H1 (cell line): ENCODE results near the gene CORO7. TPM values are rescaled to one million over a fixed set of nuclear protein-coding genes. Genes with fewer than 3 reads are reported as not detected.
"Not testable (repeated sequence)": the region's sequence is repeated elsewhere in the genome, so short reads cannot be mapped to it uniquely, and the experiment has no call there.

Experiments
- CTCF ChIA-PET: fragments of 300-600 bp; sonication (Branson Sonifier 250); formaldehyde crosslinking; loops from one replicate; lab custom pipeline; 2021; ENCODE audit not compliant: partially characterized antibody; lab: Charles Lee
- POLR2A ChIA-PET: fragments of 300-600 bp; sonication (Branson Sonifier 250); formaldehyde crosslinking; loops from one replicate; lab custom pipeline; 2021; ENCODE audit warnings: inconsistent platforms; ENCODE audit not compliant: partially characterized antibody; lab: Charles Lee
- DNase-seq, 2 experiments: peaks; one replicate each; pipeline versions ENCODE4 v3.0.0 to v3.0.0-alpha.2; 2010 to 2022; ENCODE audit warnings: low spot score in 2 of 2, low read depth in 1 of 2, mixed read lengths in 1 of 2
- FAIRE-seq: peaks from 2 replicates; lab custom pipeline; 2011; peaks lifted over from hg19 to GRCh38; lab: Jason Lieb, UNC
- H2AFZ ChIP-seq: 2 replicates; pipeline ENCODE4 v1.8.1; 2012; ENCODE audit warnings: low read length, inconsistent platforms
- H2AK5ac ChIP-seq: 2 replicates; pipeline ENCODE4 v1.6.1; 2013; ENCODE audit warnings: low read depth, low read length
- H2BK120ac ChIP-seq: replicated peaks from 2 replicates; pipeline ENCODE3; 2013; ENCODE audit warnings: low read depth, low read length, inconsistent platforms
- H2BK12ac ChIP-seq: 2 replicates; pipeline ENCODE4 v1.6.1; 2013; ENCODE audit warnings: low read depth, low read length
- H2BK15ac ChIP-seq: 2 replicates; pipeline ENCODE4 v1.6.1; 2013; ENCODE audit warnings: low read length
- H2BK20ac ChIP-seq: 2 replicates; pipeline ENCODE4 v1.6.1; 2013; ENCODE audit warnings: low read length
- H2BK5ac ChIP-seq: 2 replicates; pipeline ENCODE4 v1.6.1; 2013; ENCODE audit warnings: low read depth, low read length
- H3K14ac ChIP-seq: 2 replicates; pipeline ENCODE4 v1.6.1; 2013; ENCODE audit warnings: inconsistent platforms; ENCODE audit not compliant: insufficient read length
- H3K18ac ChIP-seq: 2 replicates; pipeline ENCODE4 v1.6.1; 2013; ENCODE audit warnings: low read length; ENCODE audit errors: extremely low read depth
- H3K23ac ChIP-seq: 2 replicates; pipeline ENCODE4 v1.6.1; 2013; ENCODE audit warnings: inconsistent platforms; ENCODE audit not compliant: insufficient read length
- H3K23me2 ChIP-seq: 2 replicates; pipeline ENCODE4 v1.6.1; 2013; ENCODE audit warnings: low read depth, low read length
- H3K27ac ChIP-seq: 2 replicates; pipeline ENCODE4 v1.6.1; 2011; ENCODE audit warnings: low read depth, low read length, inconsistent platforms
- H3K27me3 ChIP-seq, 4 experiments: replicated peaks in 1 of 4; 1 replicate in 1 of 4; 2 replicates in 3 of 4; pipeline versions ENCODE4 v1.6.1 to v1.8.1; 2011 to 2013; ENCODE audit warnings: low read length in 3 of 4, mild to moderate bottlenecking in 3 of 4, inconsistent platforms in 2 of 4, mixed read lengths in 2 of 4, moderate library complexity in 1 of 4; ENCODE audit not compliant: control insufficient read depth in 3 of 4, insufficient read depth in 3 of 4; ENCODE audit errors: extremely low read depth in 1 of 4
- H3K36me3 ChIP-seq, 4 experiments: 2 replicates each; pipeline versions ENCODE4 v1.6.1 to v1.8.1; 2011 to 2013; ENCODE audit warnings: mild to moderate bottlenecking in 4 of 4, low read length in 3 of 4, moderate library complexity in 2 of 4, control low read depth in 1 of 4, inconsistent platforms in 1 of 4; ENCODE audit not compliant: insufficient read depth in 4 of 4, control insufficient read depth in 2 of 4
- H3K4ac ChIP-seq: replicated peaks from 2 replicates; pipeline ENCODE3; 2013; ENCODE audit warnings: low read length, low read depth, mixed read lengths, inconsistent platforms; ENCODE audit not compliant: insufficient read length
- H3K4me1 ChIP-seq, 4 experiments: replicated peaks in 1 of 4; 1 replicate in 1 of 4; 2 replicates in 3 of 4; pipeline versions ENCODE4 v1.6.1 to v1.8.1; 2011 to 2013; ENCODE audit warnings: low read length in 3 of 4, inconsistent platforms in 2 of 4, mixed read lengths in 1 of 4; ENCODE audit not compliant: insufficient read depth in 4 of 4, control insufficient read depth in 3 of 4
- H3K4me2 ChIP-seq, 2 experiments: 2 replicates each; pipeline versions ENCODE4 v1.6.1 to v1.8.1; 2011 to 2013; ENCODE audit warnings: low read depth in 2 of 2, low read length in 2 of 2, control low read depth in 1 of 2, inconsistent platforms in 1 of 2, mild to moderate bottlenecking in 1 of 2; ENCODE audit not compliant: insufficient read depth in 1 of 2
- H3K4me3 ChIP-seq, 4 experiments: fragments of 200-600, 300-600 bp in 1 of 4; sonication (generic), shearing (Covaris generic), sonication (Bioruptor Twin) in 1 of 4; 2 replicates each; pipeline versions ENCODE4 v1.5.1 to v1.8.1; 2011 to 2016; ENCODE audit warnings: low read length in 4 of 4, low read depth in 3 of 4, control low read depth in 2 of 4, inconsistent platforms in 2 of 4, mild to moderate bottlenecking in 2 of 4, mixed read lengths in 1 of 4, moderate library complexity in 1 of 4; ENCODE audit not compliant: insufficient read depth in 2 of 4; ENCODE audit errors: extremely low read depth in 1 of 4
- H3K56ac ChIP-seq: replicated peaks from 2 replicates; pipeline ENCODE3; 2013; ENCODE audit warnings: low read depth, mild to moderate bottlenecking, mixed read lengths, low read length, inconsistent platforms; ENCODE audit not compliant: insufficient read length
- H3K79me1 ChIP-seq: 2 replicates; pipeline ENCODE4 v1.6.1; 2013; ENCODE audit warnings: low read depth, low read length, control low read depth
- H3K79me2 ChIP-seq, 2 experiments: 2 replicates each; pipeline versions ENCODE4 v1.6.1 to v1.8.1; 2012 to 2013; ENCODE audit warnings: low read length in 2 of 2, mild to moderate bottlenecking in 2 of 2, inconsistent platforms in 1 of 2; ENCODE audit not compliant: insufficient read depth in 2 of 2, control insufficient read depth in 1 of 2
- H3K9ac ChIP-seq, 4 experiments: replicated peaks in 1 of 4; 1 replicate in 1 of 4; 2 replicates in 3 of 4; pipeline versions ENCODE4 v1.6.1 to v1.8.1; 2011 to 2013; ENCODE audit warnings: low read depth in 3 of 4, low read length in 3 of 4, control low read depth in 2 of 4, mild to moderate bottlenecking in 2 of 4, moderate library complexity in 2 of 4, inconsistent platforms in 1 of 4; ENCODE audit errors: extremely low read depth in 1 of 4
- H3K9me3 ChIP-seq, 2 experiments: 2 replicates each; pipeline versions ENCODE4 v1.6.1 to v1.8.1; 2012 to 2013; ENCODE audit warnings: mild to moderate bottlenecking in 2 of 2, moderate library complexity in 2 of 2, control low read depth in 1 of 2, inconsistent platforms in 1 of 2, low read depth in 1 of 2, low read length in 1 of 2, mixed read lengths in 1 of 2; ENCODE audit not compliant: insufficient read depth in 2 of 2
- H4K20me1 ChIP-seq, 2 experiments: replicated peaks in 1 of 2; 2 replicates each; pipeline versions ENCODE3 to v1.8.1; 2011 to 2013; ENCODE audit warnings: inconsistent platforms in 2 of 2, low read length in 2 of 2, mild to moderate bottlenecking in 1 of 2; ENCODE audit not compliant: insufficient read depth in 2 of 2, control insufficient read depth in 1 of 2
- H4K5ac ChIP-seq: 2 replicates; pipeline ENCODE4 v1.6.1; 2013; ENCODE audit warnings: low read length, low read depth, mixed read lengths, inconsistent platforms; ENCODE audit not compliant: insufficient read length
- H4K8ac ChIP-seq: 2 replicates; pipeline ENCODE4 v1.8.0; 2013; ENCODE audit warnings: mild to moderate bottlenecking, moderate library complexity, low read length, inconsistent platforms; ENCODE audit not compliant: insufficient read depth; ENCODE audit errors: extremely low read depth
- H4K91ac ChIP-seq: replicated peaks from 2 replicates; pipeline ENCODE3; 2013; ENCODE audit warnings: low read length, mixed read lengths, inconsistent platforms; ENCODE audit not compliant: insufficient read length
- JUND ChIP-seq: IDR thresholded peaks from 2 replicates; pipeline ENCODE4 v1.6.1; 2011; ENCODE audit warnings: mild to moderate bottlenecking, improper control_type of control experiment, low read length
- TBP ChIP-seq: IDR thresholded peaks from 2 replicates; pipeline ENCODE4 v1.6.1; 2011; ENCODE audit warnings: low read depth, low read length, improper control_type of control experiment
- WGBS, 2 experiments: shearing (Covaris generic) in 1 of 2; methylation state at CpG; one replicate each; pipeline versions ENCODE4 v1.1.6 to v1.1.7; 2013 to 2015; ENCODE audit warnings: low lambda C conversion rate in 2 of 2, mixed read lengths in 2 of 2, inconsistent platforms in 1 of 2, low coverage in 1 of 2, missing lambda C conversion rate in 1 of 2; ENCODE audit not compliant: insufficient replicate concordance in 2 of 2, insufficient coverage in 1 of 2, insufficient read length in 1 of 2; ENCODE audit errors: extremely low coverage in 1 of 2, missing lambda C conversion rate in 1 of 2; 5-methylcytosine and 5-hydroxymethylcytosine counted together
- polyA plus RNA-seq, 7 experiments: library from polyadenylated mRNA; depleted of rRNA in 3 of 7; stranded (reverse) in 5 of 7; unstranded in 2 of 7; fragments of >200 nt in 5 of 7; fragments of 200-250 nt in 2 of 7; gene quantifications; 1 replicate in 5 of 7; 2 replicates in 1 of 7; 4 replicates in 1 of 7; pipeline versions ENCODE4 v1.2.1 to v1.2.3, GENCODE V29; 2011 to 2013; ENCODE audit warnings: missing spikeins in 2 of 7, mixed read lengths in 2 of 7
- total RNA-seq: library from RNA; stranded (reverse); fragmentation: NEBNext Ultra II Directional; extraction: Animal tissue kit (Norgen Biotek cat#: 25700); gene quantifications from 2 replicates; pipeline ENCODE4 v1.2.1, GENCODE V29; 2021

The CORO7 gene
- total and polyA plus RNA-seq, 2 of the 8 experiments (the other 6 are each of a cell fraction or from before 2014, with no cell fraction given) = 25.2 to 29.8 TPM

- no peak for TF ChIP-seq JUND
- TF ChIP-seq TBP = no peak
These were observed 21.2 kb downstream of the CORO7 start (continued) for GRCh38 chr16:4395055-4395726.

- H3K4me1 ChIP-seq = peaks cover 12 to 44% (median 38%) of the 10 kb centered on the region in 4 experiments
- peak overlapping the region; percentile 88; the same call in 1 of the 2 replicates for H2BK20ac ChIP-seq
- H2BK5ac ChIP-seq = peak overlapping the region; percentile 98; the same call in 1 of the 2 replicates
- not testable (repeated sequence) for H3K23me2 ChIP-seq, H3K14ac ChIP-seq, H2AFZ ChIP-seq, FAIRE-seq, H3K23ac ChIP-seq, H2AK5ac ChIP-seq, H4K8ac ChIP-seq, H3K4ac ChIP-seq, H2BK15ac ChIP-seq, H3K27me3 ChIP-seq, H3K56ac ChIP-seq, H3K79me1 ChIP-seq, DNase-seq, H3K9me3 ChIP-seq, H2BK120ac ChIP-seq, H3K9ac ChIP-seq, H2BK12ac ChIP-seq, H3K4me2 ChIP-seq, H3K79me2 ChIP-seq, H4K5ac ChIP-seq, H4K20me1 ChIP-seq, H3K18ac ChIP-seq, H3K4me3 ChIP-seq, H3K36me3 ChIP-seq
- H4K91ac ChIP-seq = peak overlapping the region; percentile 35
- 88% methylated on average over 15 of the region's 15 CpGs; no CpG with 5 or more reads in 1 of the 2 experiments for WGBS, 2 experiments
- peak overlapping the region; percentile 90; the same call in 1 of the 2 replicates for H3K27ac ChIP-seq
- ChIA-PET POLR2A (interaction anchor here (1.0 to 11.9 kb wide), 16 partner anchors 9 to 140 kb away, joined by 3 to 223 read pairs (median 12); partner anchors contain the start of genes PAM16 and VASN), CTCF (interaction anchor here (1.0 to 24.8 kb wide), 12 partner anchors 11 to 140 kb away, joined by 3 to 659 read pairs (median 8); partner anchors contain the start of gene PAM16)
These were observed 22.5 kb downstream of the CORO7 start for GRCh38 chr16:4393850-4394249.
